Mucosa of descending colon (tissue), 3 donors: ENCODE measurements around the gene PRDM16. TPM values are rescaled to one million over a fixed set of nuclear protein-coding genes. Genes with fewer than 3 reads are reported as not detected.

Source experiments
- ATAC-seq: fragments of 200-7000 bp; cut with Tn5 transposase; one replicate; pipeline ENCODE4 v1.9.1; 2020; ENCODE audit warnings: mild to moderate bottlenecking, moderate library complexity
- DNase-seq, 3 donors: peaks; one replicate each; pipeline ENCODE4 v3.0.0-alpha.2; 2020
- H3K36me3 ChIP-seq: fragments of 200-600 bp; one replicate; pipeline ENCODE4 v1.8.0; 2021; ENCODE audit warnings: low read depth, mild to moderate bottlenecking
- H3K4me1 ChIP-seq: fragments of 200-600 bp; one replicate; pipeline ENCODE4 v1.8.0; 2021; ENCODE audit warnings: low read depth, mild to moderate bottlenecking
- H3K4me3 ChIP-seq: fragments of 200-600 bp; one replicate; pipeline ENCODE4 v1.8.0; 2021; ENCODE audit warnings: mild to moderate bottlenecking
- H3K9me3 ChIP-seq: fragments of 200-600 bp; one replicate; pipeline ENCODE4 v1.8.0; 2021; ENCODE audit warnings: mild to moderate bottlenecking
- CTCF ChIP-seq: fragments of 200-600 bp; IDR thresholded peaks from one replicate; pipeline ENCODE4 v1.8.0; 2022; ENCODE audit warnings: antibody characterized with exemption, mild to moderate bottlenecking
- intact Hi-C, 2 donors: fragments of 100-400 bp; cut with DNase I in 1 of 2; cut with micrococcal nuclease in 1 of 2; formaldehyde crosslinking; loops; one replicate each; pipeline versions ENCODE4 v1.11.0 to v1.11.1; 2022; cut with DNase I, micrococcal nuclease
- total RNA-seq, 3 donors: library from RNA; stranded (reverse); fragmentation: NEBNext Ultra II Directional in 2 of 3; extraction: Animal tissue kit (Norgen Biotek cat#: 25700) in 2 of 3; gene quantifications; one replicate each; pipeline versions ENCODE4 v1.2.1 to v1.2.4, GENCODE V29; 2021 to 2023
- donor health status: DM: no; HTN: no; CAD: no; lungs with moderate emphysema.
- donor health status: DM: no; HTN: no; CAD: no.
- donor health status: DM: no; HTN: yes; CAD: no.

Gene PRDM16
- total RNA-seq, 3 donors from 2014 or later, result 1.6 to 2.5 (median 2.4) TPM

DNA sequence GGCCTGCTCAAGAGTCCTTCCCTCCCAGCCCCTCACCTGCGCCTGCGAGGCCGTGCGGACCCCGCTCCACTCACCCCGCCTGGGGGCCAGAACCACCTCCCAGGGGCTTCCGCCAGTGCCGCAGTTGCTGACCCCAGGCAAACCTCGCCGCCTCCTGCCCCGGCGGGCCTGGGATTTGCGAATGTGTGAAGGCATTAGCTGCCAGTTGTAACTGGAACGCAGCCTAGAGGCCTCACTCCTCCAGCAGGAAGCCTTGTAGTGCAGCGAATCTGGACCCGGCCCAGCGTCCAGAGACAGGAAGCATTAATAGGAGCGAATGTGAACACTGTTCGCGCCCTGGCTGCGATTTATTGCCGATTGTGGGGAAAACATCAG, 244.6 kb downstream of the PRDM16 start:
- peak; percentile 59 to 82 (median 65) for DNase-seq
- peak; percentile 49 for ATAC-seq
- intact Hi-C loops, result no loop called here
- Histone ChIP-seq H3K4me1 (no peaks in the 10 kb centered on the region), H3K9me3 (no peaks in the 10 kb centered on the region), H3K4me3 (no peak overlapping the region), H3K36me3 (no peaks in the 10 kb centered on the region)
- no peak for TF ChIP-seq CTCF

- TF ChIP-seq CTCF, result no peak
- DNase-seq (no peak), ATAC-seq (no peak)
- no peaks in the 10 kb centered on the region for H3K4me1 ChIP-seq
- H3K36me3 ChIP-seq, result no peaks in the 10 kb centered on the region
- H3K9me3 ChIP-seq, result no peaks in the 10 kb centered on the region
- no peak overlapping the region for H3K4me3 ChIP-seq
- intact Hi-C loops, result no loop called here
Observed at GRCh38 chr1:3314491-3315381, 245.7 kb downstream of the PRDM16 start.

DNA sequence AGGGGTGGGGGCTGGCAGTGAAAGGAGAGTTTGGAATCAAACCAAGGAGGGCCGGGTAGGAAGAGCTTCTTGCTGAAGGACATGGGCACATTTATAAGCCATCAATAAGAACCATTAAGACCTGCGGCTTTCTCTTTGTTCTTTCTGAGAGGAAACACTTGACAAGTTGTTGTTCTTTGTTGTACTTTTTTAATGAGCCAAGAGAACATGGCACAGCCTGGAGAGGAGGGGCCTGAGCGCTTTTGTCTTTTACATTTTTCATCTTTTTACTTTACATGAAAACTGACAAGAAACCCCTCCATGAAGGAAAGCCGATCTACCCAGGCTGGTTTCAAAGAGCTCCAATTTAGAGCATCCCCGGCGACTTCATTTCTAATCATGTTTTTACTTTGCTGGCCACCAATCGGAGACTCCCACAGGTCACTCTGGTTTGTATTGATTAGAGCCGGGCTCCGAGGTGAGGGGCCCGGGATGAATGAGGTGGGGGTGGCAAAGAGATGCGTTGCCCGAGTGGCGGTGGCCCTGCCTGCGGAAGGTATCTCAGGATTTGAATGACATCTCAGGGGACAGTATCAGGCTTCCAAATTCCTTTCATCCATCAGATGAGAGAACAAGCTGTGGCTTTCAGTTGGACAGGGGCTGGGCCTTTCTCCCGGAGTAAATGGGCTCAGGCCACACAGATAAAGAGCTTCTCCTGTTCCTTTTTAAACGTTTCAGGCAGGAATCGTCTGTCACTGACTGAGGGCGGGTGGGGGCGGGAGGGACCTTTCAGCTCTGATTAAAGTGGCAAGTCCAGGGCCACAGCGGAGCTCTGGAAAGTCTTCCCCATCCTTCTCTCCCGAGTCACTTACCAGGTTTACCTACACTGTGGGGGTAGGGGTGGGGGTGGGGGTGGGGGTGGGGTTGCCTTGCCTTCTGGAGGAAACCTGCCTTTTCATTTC, 246.7 kb downstream of the PRDM16 start:
- intact Hi-C loops, result no loop called here
- ATAC-seq (no peak), DNase-seq (no peak)
- Histone ChIP-seq H3K36me3 (no peaks in the 10 kb centered on the region), H3K9me3 (no peaks in the 10 kb centered on the region), H3K4me1 (peaks cover 4% of the 10 kb centered on the region), H3K4me3 (no peak overlapping the region)
- TF ChIP-seq CTCF, result no peak

DNA sequence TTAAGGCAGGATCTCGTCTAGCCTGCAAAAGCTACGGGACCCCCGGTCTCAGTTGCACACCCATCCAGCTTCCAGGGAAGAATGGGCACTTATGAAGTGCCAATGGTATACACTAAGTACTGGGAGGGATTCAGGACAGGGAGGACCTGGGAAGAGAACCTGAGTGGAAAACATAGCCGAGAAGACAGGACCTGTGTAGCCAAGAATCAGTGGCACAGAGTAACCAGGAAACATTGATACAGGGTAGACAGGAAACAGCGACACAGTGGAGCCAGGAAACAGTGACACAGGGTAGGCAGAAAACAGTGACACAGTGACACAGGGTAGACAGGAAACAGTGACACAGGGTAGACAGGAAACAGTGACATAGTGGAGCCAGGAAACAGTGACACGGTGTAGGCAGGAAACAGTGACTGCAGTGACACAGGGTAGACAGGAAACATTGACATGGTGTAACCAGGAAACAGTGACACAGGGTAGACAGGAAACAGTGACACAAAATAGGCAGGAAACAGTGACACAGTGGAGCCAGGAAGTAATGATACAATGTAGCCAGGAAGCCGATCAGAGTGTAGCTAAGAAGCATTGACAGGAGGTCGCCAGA, 247.4 kb downstream of the PRDM16 start:
- H3K4me3 ChIP-seq, result no peak overlapping the region
- no peaks in the 10 kb centered on the region for H3K9me3 ChIP-seq
- H3K4me1 ChIP-seq, result peaks cover 4% of the 10 kb centered on the region
- intact Hi-C loops, result no loop called here
- DNase-seq, result no peak
- TF ChIP-seq CTCF, result no peak
- no peak for ATAC-seq
- H3K36me3 ChIP-seq, result no peaks in the 10 kb centered on the region

- H3K9me3 ChIP-seq, result no peaks in the 10 kb centered on the region
- ATAC-seq (no peak), DNase-seq (no peak)
- intact Hi-C loops, result no loop called here
- no peaks in the 10 kb centered on the region for H3K36me3 ChIP-seq
- peaks cover 4% of the 10 kb centered on the region for H3K4me1 ChIP-seq
- TF ChIP-seq CTCF, result no peak
- H3K4me3 ChIP-seq, result no peak overlapping the region
Observed at GRCh38 chr1:3317456-3317855, 248.5 kb downstream of the PRDM16 start.
